KMS-11 (cell line): ENCODE results near the gene MACO1.

Experiments
- H2AFZ ChIP-seq: fragments of 200-600 bp; sonication (generic); 2 replicates; pipeline ENCODE4 v1.6.1; 2016; ENCODE audit warnings: antibody characterized with exemption, mixed run types, low read depth
- H3K27ac ChIP-seq: fragments of 200-600 bp; sonication (generic); 2 replicates; pipeline ENCODE4 v1.6.1; 2016; ENCODE audit warnings: mild to moderate bottlenecking, mixed run types
- H3K27me3 ChIP-seq: fragments of 200-600 bp; sonication (generic); 2 replicates; pipeline ENCODE4 v1.6.1; 2017; ENCODE audit warnings: mild to moderate bottlenecking, low read depth, mixed run types, moderate library complexity; ENCODE audit not compliant: insufficient read depth
- H3K36me3 ChIP-seq: fragments of 200-600 bp; sonication (generic); 2 replicates; pipeline ENCODE4 v1.6.1; 2017; ENCODE audit warnings: mild to moderate bottlenecking, mixed run types; ENCODE audit not compliant: insufficient read depth
- H3K4me1 ChIP-seq: fragments of 200-600 bp; sonication (generic); 2 replicates; pipeline ENCODE4 v1.6.1; 2016; ENCODE audit warnings: mild to moderate bottlenecking, low read depth, mixed run types; ENCODE audit not compliant: poor library complexity, severe bottlenecking
- H3K4me2 ChIP-seq: fragments of 200-600 bp; sonication (generic); 2 replicates; pipeline ENCODE4 v1.7.0; 2016; ENCODE audit warnings: mild to moderate bottlenecking, mixed run types
- H3K4me3 ChIP-seq: fragments of 200-600 bp; sonication (generic); IDR thresholded peaks from 2 replicates; pipeline ENCODE4 v1.6.1; 2017; ENCODE audit warnings: low read depth, low read length, mixed read lengths; ENCODE audit not compliant: insufficient read depth
- H3K79me2 ChIP-seq: fragments of 200-600 bp; sonication (generic); 2 replicates; pipeline ENCODE4 v1.6.1; 2016; ENCODE audit warnings: low read depth, mixed run types; ENCODE audit not compliant: insufficient read depth
- H3K9ac ChIP-seq: fragments of 200-600 bp; sonication (generic); 2 replicates; pipeline ENCODE4 v1.6.1; 2016; ENCODE audit warnings: mild to moderate bottlenecking, mixed run types
- H4K20me1 ChIP-seq: fragments of 200-600 bp; sonication (generic); 2 replicates; pipeline ENCODE4 v1.6.1; 2016; ENCODE audit warnings: mild to moderate bottlenecking, mixed run types; ENCODE audit not compliant: insufficient read depth
- CTCF ChIP-seq: fragments of 200-600 bp; sonication (generic); conservative IDR thresholded peaks from 2 replicates; pipeline ENCODE4 v1.6.1; 2017; ENCODE audit warnings: low read depth, mild to moderate bottlenecking, antibody characterized with exemption, low read length, moderate library complexity, mixed read lengths

MACO1 gene

GRCh38 chr1:25541889-25542658 is 111.4 kb downstream of the MACO1 start:
- no peak overlapping the region for H3K4me2 ChIP-seq
- H3K36me3 ChIP-seq = no peaks in the 10 kb centered on the region
- no peaks in the 10 kb centered on the region for H4K20me1 ChIP-seq
- no peak overlapping the region for H3K4me3 ChIP-seq
- H3K79me2 ChIP-seq = peaks cover 33% of the 10 kb centered on the region
- no peak overlapping the region for H2AFZ ChIP-seq
- H3K27me3 ChIP-seq = no peaks in the 10 kb centered on the region
- no peak overlapping the region for H3K9ac ChIP-seq
- H3K27ac ChIP-seq = no peak overlapping the region
- H3K4me1 ChIP-seq = peaks cover 29% of the 10 kb centered on the region
- TF ChIP-seq CTCF = no peak

- peak overlapping the region; percentile 91 for H2AFZ ChIP-seq
- H3K9ac ChIP-seq = peak overlapping the region; percentile 53; the same call in 1 of the 2 replicates
- H3K79me2 ChIP-seq = peaks cover 40% of the 10 kb centered on the region
- no peak overlapping the region for H3K4me3 ChIP-seq
- peaks cover 39% of the 10 kb centered on the region for H3K4me1 ChIP-seq
- TF ChIP-seq CTCF = no peak
- H3K4me2 ChIP-seq = peak overlapping the region; percentile 88
- no peaks in the 10 kb centered on the region for H4K20me1 ChIP-seq
- no peak overlapping the region for H3K27ac ChIP-seq
- no peaks in the 10 kb centered on the region for H3K36me3 ChIP-seq
- H3K27me3 ChIP-seq = no peaks in the 10 kb centered on the region
Measured at GRCh38 chr1:25543005-25543424, 112.3 kb downstream of the MACO1 start.

GRCh38 chr1:25543425-25544242 is 112.9 kb downstream of the MACO1 start, which contains the start of gene LDLRAP1:
Gene LDLRAP1 (plus strand): TSS chr1:25543606. CDS start chr1:25543699, 93 bp downstream.
- peak within 1 kb of the TSS; percentile 53 for H3K9ac ChIP-seq

More at GRCh38 chr1:25543425-25544242, 112.9 kb downstream of the MACO1 start, which contains the start of gene LDLRAP1:
- H3K4me3 ChIP-seq = peak within 1 kb of the TSS; percentile 73
- peaks cover 45% of the 10 kb centered on the region for H3K4me1 ChIP-seq
- no peak within 1 kb of the TSS for H3K27ac ChIP-seq
- no peaks in the 10 kb centered on the region for H3K27me3 ChIP-seq
- no peaks in the 10 kb centered on the region for H4K20me1 ChIP-seq
- H2AFZ ChIP-seq = peak within 1 kb of the TSS; percentile 91
- no peaks in the 10 kb centered on the region for H3K36me3 ChIP-seq
- H3K79me2 ChIP-seq = peaks cover 46% of the 10 kb centered on the region
- no peak for TF ChIP-seq CTCF
- H3K4me2 ChIP-seq = peak within 1 kb of the TSS; percentile 88
